Brain microvascular endothelial cell (primary cell): ENCODE data around the gene ZMYM2.

Source experiments
- DNase-seq: peaks from one replicate; pipeline ENCODE4 v3.0.0-alpha.2; 2020
- H3K27ac ChIP-seq: fragments of 250-450 bp; sonication (Bioruptor Pico); 2 replicates; pipeline ENCODE4 v1.5.1; 2020; ENCODE audit warnings: mild to moderate bottlenecking, moderate library complexity
- H3K27me3 ChIP-seq: fragments of 250-450 bp; sonication (Bioruptor Pico); replicated peaks from 2 replicates; pipeline ENCODE4 v1.5.1; 2020; ENCODE audit warnings: mild to moderate bottlenecking
- H3K36me3 ChIP-seq: fragments of 250-450 bp; sonication (Bioruptor Pico); replicated peaks from 2 replicates; pipeline ENCODE4 v1.5.1; 2020; ENCODE audit warnings: mild to moderate bottlenecking
- H3K4me3 ChIP-seq: 2 replicates; pipeline ENCODE4 v1.5.1; 2011; ENCODE audit warnings: low read depth, mild to moderate bottlenecking, control low read depth, low read length, moderate library complexity
- CTCF ChIP-seq: IDR thresholded peaks from 2 replicates; pipeline ENCODE4 v1.5.1; 2011; ENCODE audit warnings: low read depth, mild to moderate bottlenecking, moderate library complexity, low read length, control low read depth, inconsistent platforms; ENCODE audit errors: missing control alignments
- in situ Hi-C: cut with HindIII; loops from 2 replicates; pipeline ENCODE4 v1.10.0; 2017; ENCODE audit warnings: low sequenced_read_pairs, low pct_ligation_motif_present

Gene ZMYM2

GRCh38 chr13:19978831-19979437 is 20.4 kb downstream of the ZMYM2 start:
- no peak overlapping the region for H3K27ac ChIP-seq
- DNase-seq: no peak
- no peaks in the 10 kb centered on the region for H3K27me3 ChIP-seq
- in situ Hi-C loops: no loop called here
- peaks cover 3% of the 10 kb centered on the region for H3K36me3 ChIP-seq
- no peak for TF ChIP-seq CTCF
- no peak overlapping the region for H3K4me3 ChIP-seq

GRCh38 chr13:19981685-19982238 is 23.2 kb downstream of the ZMYM2 start:
- H3K27me3 ChIP-seq: no peaks in the 10 kb centered on the region
- in situ Hi-C loops: no loop called here
- TF ChIP-seq CTCF: no peak
- H3K27ac ChIP-seq: no peak overlapping the region
- peaks cover 3% of the 10 kb centered on the region for H3K36me3 ChIP-seq
- no peak for DNase-seq
- H3K4me3 ChIP-seq: no peak overlapping the region

- Histone ChIP-seq H3K4me3 (no peak overlapping the region), H3K36me3 (peaks cover 6% of the 10 kb centered on the region), H3K27me3 (no peaks in the 10 kb centered on the region), H3K27ac (no peak overlapping the region)
- no peak for DNase-seq
- in situ Hi-C loops: no loop called here
- no peak for TF ChIP-seq CTCF
Measured at GRCh38 chr13:19982447-19983043, 24.0 kb downstream of the ZMYM2 start.

GRCh38 chr13:19984430-19985218 is 26.1 kb downstream of the ZMYM2 start:
- H3K27me3 ChIP-seq: no peaks in the 10 kb centered on the region
- peak; percentile 65 for TF ChIP-seq CTCF
- in situ Hi-C loops: no loop called here
- no peak overlapping the region for H3K4me3 ChIP-seq
- peak; percentile 37 for DNase-seq
- H3K27ac ChIP-seq: no peak overlapping the region
- H3K36me3 ChIP-seq: peaks cover 3% of the 10 kb centered on the region

- TF ChIP-seq CTCF: no peak
- in situ Hi-C loops: no loop called here
- Histone ChIP-seq H3K27ac (no peak overlapping the region), H3K27me3 (no peaks in the 10 kb centered on the region), H3K36me3 (peaks cover 2% of the 10 kb centered on the region), H3K4me3 (no peak overlapping the region)
- DNase-seq: no peak
Measured at GRCh38 chr13:19985219-19985556, 26.7 kb downstream of the ZMYM2 start.
